ENCODE data around the gene CCL2.

Gene CCL2

DNA sequence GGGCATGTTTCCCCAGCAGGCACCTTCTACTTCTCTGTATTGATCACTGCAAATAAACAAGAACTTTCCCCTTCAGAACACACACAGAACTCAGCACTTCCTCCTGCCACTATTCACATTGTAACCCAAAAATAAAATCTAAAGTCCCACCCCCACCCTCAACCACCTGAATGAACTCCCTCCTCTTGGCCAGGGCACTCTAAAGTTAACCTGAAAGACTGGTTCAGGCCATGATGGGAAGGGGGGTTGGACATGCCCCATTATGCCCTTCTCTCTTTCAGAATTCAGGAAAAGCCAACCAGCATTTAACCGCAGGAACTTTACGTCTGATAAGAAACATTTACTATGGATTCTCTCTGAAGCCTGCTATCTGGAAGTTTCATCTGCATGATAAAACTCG lies 27.4 kb upstream of the CCL2 start:
- H3K27me3 Mint-ChIP-seq, result peaks cover 56% of the 10 kb centered on the region
- no peaks in the 10 kb centered on the region for H3K4me1 Mint-ChIP-seq (ENCODE audit: low read depth)
- no peak for DNase-seq
- no peak overlapping the region for H3K4me3 Mint-ChIP-seq
- H3K27ac Mint-ChIP-seq, result no peak overlapping the region
- H3K9me3 Mint-ChIP-seq, result peaks cover 16% of the 10 kb centered on the region
- H3K36me3 Mint-ChIP-seq (ENCODE audit: low read depth), result no peaks in the 10 kb centered on the region

DNA sequence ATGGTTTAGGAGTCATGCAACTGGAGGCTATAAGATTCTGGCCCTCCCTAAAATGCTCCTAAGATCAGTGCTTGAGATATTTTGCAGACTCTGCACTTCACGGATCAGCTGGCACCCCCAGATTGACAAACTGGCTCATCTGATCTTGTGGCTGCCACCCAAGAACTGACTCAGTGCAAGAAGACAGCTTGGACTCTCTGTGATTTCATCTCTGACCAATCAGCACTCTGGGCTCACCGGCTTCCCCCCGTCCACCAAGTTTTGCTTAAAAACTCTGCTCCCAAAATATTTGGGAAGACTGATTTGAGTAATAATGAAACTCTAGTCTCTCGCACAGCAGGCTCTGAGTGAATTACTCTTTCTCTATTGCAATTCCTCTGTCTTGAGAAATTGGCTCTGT lies 26.3 kb upstream of the CCL2 start:
- peaks cover 16% of the 10 kb centered on the region for H3K9me3 Mint-ChIP-seq
- no peak for DNase-seq
- no peaks in the 10 kb centered on the region for H3K36me3 Mint-ChIP-seq (ENCODE audit: low read depth)

DNA sequence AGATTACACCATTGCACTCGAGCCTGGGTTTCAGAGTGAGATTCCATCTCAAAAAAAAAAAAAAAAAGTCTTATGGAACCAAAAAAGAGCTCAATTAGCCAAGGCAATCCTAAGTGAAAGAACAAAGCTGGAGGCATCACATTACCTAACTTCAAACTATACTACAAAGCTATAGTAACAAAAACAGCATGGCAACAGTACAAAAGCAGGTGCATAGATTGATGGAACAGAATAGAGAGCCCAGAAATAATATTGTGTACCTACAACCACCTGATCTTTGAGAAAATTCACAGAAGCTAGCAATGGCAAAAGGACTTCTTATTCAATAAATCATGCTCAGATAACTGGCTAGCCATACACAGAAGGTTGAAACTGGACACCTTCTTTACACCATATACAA lies 24.7 kb upstream of the CCL2 start:
- no peaks in the 10 kb centered on the region for H3K4me1 Mint-ChIP-seq (ENCODE audit: low read depth)
- H3K36me3 Mint-ChIP-seq (ENCODE audit: low read depth), result no peaks in the 10 kb centered on the region
- no peak overlapping the region for H3K4me3 Mint-ChIP-seq
- H3K27me3 Mint-ChIP-seq, result peaks cover 51% of the 10 kb centered on the region
- H3K27ac Mint-ChIP-seq, result no peak overlapping the region
- peaks cover 16% of the 10 kb centered on the region for H3K9me3 Mint-ChIP-seq
- DNase-seq, result no peak

More for the DNA sequence above, 26.3 kb upstream of the CCL2 start:
- H3K27me3 Mint-ChIP-seq, result peaks cover 58% of the 10 kb centered on the region
- H3K4me3 Mint-ChIP-seq, result no peak overlapping the region
- no peaks in the 10 kb centered on the region for H3K4me1 Mint-ChIP-seq (ENCODE audit: low read depth)
- no peak overlapping the region for H3K27ac Mint-ChIP-seq

DNA sequence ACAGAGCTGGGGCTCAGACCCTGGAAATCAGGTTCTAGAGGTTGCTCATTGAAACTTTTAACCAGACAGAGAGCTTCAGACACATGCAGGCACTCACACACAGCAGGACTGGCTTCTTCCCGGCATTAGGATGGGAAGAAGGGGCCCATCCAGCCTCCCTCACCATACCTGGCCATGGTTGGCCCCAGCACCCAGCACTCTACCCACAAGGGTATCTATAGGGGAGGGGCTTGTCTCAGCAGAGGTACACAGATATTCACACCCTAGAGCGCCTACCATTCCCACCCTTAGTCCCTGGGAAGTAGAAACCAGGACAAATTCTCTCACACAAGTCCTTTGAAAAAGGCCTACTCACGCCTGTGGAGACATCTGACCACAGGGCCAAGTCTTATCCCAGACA lies 20.5 kb upstream of the CCL2 start:
- Mint-ChIP-seq H3K36me3 (ENCODE audit: low read depth) (no peaks in the 10 kb centered on the region), H3K27me3 (peaks cover 45% of the 10 kb centered on the region), H3K9me3 (peaks cover 9% of the 10 kb centered on the region), H3K4me1 (ENCODE audit: low read depth) (no peaks in the 10 kb centered on the region), H3K27ac (no peak overlapping the region), H3K4me3 (no peak overlapping the region)
- DNase-seq, result no peak

DNA sequence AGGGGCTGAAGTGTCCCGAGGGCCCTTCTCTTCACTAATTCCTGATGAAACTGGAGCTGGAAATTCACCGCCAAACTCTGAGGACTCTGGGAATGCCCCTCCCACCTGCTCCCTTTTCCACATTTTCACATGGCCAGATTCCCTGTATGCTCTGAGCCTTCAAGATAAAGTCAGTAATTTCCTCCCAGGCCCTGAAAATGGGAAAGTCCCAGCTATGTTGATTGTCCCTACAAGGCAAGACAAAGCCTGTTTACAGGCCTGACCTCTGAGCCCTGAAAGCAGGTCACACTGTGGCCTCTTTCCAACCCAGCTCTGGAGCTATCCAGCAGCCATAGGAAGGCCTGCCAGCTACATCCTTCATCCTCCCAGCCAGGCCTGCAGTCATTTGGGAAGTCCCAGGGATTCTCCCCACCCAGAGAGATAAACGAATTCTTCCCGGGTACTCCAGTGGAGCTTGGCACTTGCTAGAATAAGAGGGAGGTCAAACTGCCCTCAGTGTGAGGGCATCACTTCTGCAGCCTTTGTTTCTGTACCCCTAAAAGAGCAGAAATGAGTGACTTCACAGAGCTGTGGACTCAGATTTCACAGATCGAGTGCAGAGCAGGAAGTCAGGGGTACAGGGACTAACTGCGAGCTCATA lies 19.6 kb upstream of the CCL2 start:
- DNase-seq, result no peak
- Mint-ChIP-seq H3K27ac (no peak overlapping the region), H3K9me3 (peaks cover 5% of the 10 kb centered on the region), H3K36me3 (ENCODE audit: low read depth) (no peaks in the 10 kb centered on the region), H3K4me1 (ENCODE audit: low read depth) (no peaks in the 10 kb centered on the region), H3K27me3 (peaks cover 50% of the 10 kb centered on the region), H3K4me3 (no peak overlapping the region)

DNA sequence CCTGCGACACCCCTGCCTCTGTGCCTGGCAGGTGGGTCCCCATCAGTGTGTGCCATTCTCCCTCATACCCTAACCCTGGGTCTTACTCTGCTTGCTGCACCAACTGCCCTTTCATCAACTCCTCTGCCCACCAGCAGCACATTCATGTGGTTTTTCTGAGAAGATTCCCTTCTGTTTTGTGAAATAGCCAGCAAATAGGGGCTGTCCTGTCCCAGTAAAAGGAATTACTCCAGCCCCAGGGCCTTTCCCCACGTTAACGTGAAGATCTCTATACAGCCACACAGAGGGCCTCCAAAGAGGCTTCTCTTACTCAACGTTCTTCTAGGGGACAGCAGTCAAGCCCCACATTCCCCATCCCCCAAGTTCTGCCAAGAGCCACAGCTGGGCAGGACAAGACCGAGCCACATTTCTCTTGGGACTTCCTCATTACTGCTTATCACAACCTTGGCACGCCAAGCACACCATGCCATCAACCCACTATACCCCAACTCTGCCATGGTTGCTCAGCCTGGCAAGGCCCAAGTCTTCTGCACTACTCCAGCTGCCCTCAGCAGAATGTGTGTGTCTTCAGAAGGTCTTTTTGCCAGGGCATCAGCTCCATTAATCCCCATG lies 18.7 kb upstream of the CCL2 start:
- H3K9me3 Mint-ChIP-seq, result no peaks in the 10 kb centered on the region

DNA sequence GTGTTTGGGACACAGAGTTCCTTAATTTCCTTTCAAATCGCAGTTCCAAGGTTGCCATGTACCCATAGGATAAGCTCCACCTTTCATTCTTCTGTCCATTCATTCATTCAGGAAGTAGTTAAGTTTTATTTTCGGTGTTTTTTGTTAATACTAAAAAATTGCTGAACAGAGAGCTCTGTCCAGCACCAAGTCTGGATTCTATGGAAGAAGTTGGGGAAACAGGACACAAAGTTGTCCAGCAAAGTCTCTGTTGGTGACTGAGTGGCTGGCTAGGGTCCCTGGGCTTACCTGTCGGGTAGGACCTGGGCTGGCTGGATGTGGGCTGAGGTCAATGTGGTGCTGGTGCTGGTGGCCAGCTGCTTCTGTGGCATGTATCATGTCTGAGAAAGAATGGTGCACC lies 17.6 kb upstream of the CCL2 start:
- DNase-seq, result no peak
- H3K27me3 Mint-ChIP-seq, result peaks cover 41% of the 10 kb centered on the region
- H3K36me3 Mint-ChIP-seq (ENCODE audit: low read depth), result no peaks in the 10 kb centered on the region
- no peak overlapping the region for H3K27ac Mint-ChIP-seq
- no peak overlapping the region for H3K4me3 Mint-ChIP-seq
- no peaks in the 10 kb centered on the region for H3K9me3 Mint-ChIP-seq
- H3K4me1 Mint-ChIP-seq (ENCODE audit: low read depth), result no peaks in the 10 kb centered on the region

More for the DNA sequence above, 18.7 kb upstream of the CCL2 start:
- Mint-ChIP-seq H3K4me3 (no peak overlapping the region), H3K4me1 (ENCODE audit: low read depth) (no peaks in the 10 kb centered on the region), H3K27me3 (peaks cover 42% of the 10 kb centered on the region), H3K27ac (no peak overlapping the region), H3K36me3 (ENCODE audit: low read depth) (no peaks in the 10 kb centered on the region)
- no peak for DNase-seq

DNA sequence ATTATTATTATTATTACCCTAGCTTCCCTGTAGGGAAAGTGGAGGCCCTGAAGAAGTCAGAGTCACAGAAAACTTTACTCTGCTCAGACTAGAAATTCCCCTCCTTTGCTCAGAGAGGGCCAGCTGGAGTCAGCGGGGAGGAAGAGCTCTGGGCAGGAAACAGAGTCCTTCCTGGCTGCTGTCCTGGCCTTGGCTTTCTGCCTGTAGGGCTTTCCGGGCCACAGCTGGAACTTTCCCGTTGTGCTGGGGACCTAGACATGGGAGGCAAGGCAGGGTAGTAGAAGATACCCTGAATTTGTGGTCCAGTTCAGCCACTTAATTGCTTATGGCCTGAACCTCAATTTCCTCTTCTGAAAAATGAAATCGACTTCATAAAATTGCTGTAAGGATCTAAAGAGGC lies 14.0 kb upstream of the CCL2 start:
- H3K4me1 Mint-ChIP-seq (ENCODE audit: low read depth), result no peaks in the 10 kb centered on the region
- no peak for DNase-seq
- H3K36me3 Mint-ChIP-seq (ENCODE audit: low read depth), result no peaks in the 10 kb centered on the region
- H3K4me3 Mint-ChIP-seq, result no peak overlapping the region
- H3K27me3 Mint-ChIP-seq, result peaks cover 31% of the 10 kb centered on the region
- no peak overlapping the region for H3K27ac Mint-ChIP-seq
- no peaks in the 10 kb centered on the region for H3K9me3 Mint-ChIP-seq

DNA sequence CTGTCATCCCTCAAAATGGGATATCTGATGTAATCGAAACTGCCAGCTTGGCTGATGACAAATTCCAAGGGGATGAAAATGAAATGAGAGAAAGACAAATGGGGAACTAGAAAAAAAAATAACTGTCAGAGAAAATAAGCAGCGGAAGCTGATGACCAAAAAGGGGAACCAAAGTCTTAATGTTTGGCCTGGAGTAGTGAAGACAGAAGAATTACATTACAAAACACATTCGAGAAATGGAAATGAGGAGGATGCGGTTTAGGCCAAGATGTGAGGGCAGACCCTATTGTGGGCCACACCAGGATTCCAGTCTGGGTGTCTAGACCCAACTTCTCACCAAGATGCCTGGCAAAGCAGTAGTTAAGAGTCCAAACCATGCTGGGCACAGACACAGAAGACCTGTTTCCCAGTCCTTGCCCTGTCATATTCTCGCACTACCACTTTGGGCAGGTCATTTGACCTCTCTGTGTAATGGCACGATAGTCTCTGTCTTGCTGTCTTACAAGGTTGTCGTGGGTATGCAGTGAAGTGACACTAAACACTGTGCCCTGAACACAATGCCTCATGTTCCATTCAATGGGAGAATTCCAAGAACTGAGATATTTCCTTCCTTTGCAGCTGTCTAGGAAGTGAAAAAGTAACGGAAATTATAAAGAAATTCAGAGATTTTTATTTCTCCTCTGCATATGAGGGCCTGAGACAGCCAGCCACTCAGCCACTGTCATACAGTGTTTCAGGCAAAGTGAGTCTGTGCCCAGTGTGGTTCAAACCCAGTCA lies 12.3 kb upstream of the CCL2 start:
- H3K9me3 Mint-ChIP-seq, result no peaks in the 10 kb centered on the region
- H3K4me1 Mint-ChIP-seq (ENCODE audit: low read depth), result no peaks in the 10 kb centered on the region
- peaks cover 21% of the 10 kb centered on the region for H3K27me3 Mint-ChIP-seq
- H3K27ac Mint-ChIP-seq, result no peak overlapping the region
- no peak for DNase-seq
- no peaks in the 10 kb centered on the region for H3K36me3 Mint-ChIP-seq (ENCODE audit: low read depth)
- H3K4me3 Mint-ChIP-seq, result no peak overlapping the region

DNA sequence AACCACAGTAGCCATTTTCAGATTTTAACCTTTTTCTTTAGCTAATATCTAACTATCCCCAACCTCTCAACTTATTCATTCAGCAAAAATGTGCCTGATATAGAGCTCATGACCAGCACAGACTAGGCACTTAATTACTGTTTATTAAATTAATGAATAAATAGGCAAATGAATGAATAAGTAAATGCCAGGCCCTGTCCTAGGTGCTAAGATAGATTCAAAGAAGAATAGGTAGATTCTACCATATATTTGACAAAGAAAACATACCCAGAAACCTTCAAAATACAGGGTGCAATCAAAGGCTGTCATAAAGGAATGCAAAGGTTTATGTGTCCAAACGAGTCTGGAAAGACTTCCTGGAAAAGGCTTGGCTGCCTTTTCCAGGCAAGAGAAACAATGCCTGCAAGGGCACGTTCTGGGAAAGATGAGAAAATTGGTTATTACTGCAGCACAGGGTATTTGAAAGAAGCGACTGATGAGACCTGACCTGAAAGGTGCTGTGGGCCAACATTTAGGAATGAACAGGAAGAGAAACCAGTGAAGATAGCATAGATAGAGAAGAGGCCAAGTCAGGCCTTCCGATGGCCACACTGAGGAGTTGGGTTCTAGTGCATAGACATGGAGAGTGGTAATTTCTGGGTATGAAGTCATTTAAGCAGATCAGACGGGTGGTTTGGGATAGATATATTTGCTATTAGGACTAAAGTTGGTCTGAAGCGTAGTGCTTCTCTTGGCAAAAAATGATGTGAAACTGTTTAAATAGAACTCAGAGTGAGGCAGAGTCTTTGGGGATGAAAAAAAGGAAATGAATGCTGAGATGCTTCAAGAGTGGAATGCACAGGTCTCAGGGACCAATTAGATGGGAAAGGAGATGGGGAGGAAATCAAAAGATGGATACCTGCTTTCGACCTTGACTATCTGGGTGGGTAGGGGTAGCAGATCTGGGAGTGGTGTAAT lies 11.4 kb upstream of the CCL2 start:
- H3K27me3 Mint-ChIP-seq, result peaks cover 19% of the 10 kb centered on the region
- H3K27ac Mint-ChIP-seq, result no peak overlapping the region
- H3K36me3 Mint-ChIP-seq (ENCODE audit: low read depth), result no peaks in the 10 kb centered on the region
- no peaks in the 10 kb centered on the region for H3K4me1 Mint-ChIP-seq (ENCODE audit: low read depth)
- no peak overlapping the region for H3K4me3 Mint-ChIP-seq
- no peak for DNase-seq
- no peaks in the 10 kb centered on the region for H3K9me3 Mint-ChIP-seq

DNA sequence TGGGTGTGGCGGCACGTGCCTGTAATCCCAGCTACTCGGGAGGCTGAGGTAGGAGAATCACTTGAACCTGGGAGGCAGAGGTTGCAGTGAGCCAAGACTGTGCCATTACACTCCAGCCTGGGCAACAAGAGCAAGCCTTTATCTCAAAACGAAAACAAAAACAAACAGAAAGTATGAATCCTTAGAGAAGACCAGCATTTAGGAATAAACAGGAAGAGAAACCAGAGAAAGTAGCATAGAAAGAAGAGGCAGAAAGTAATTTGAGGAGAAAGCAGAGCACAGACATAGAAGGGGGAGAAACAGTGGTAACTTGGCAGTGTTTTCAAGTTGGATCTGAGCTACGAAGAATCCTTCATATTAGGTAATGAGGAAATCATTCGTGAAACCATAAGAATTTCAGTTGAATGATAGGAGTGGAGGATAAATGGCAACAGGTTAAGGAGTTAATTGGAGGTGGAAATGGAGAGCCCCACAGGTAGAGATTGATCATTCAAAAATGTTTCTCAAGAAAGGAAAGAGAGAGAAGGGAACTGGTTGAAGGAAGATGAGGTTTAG lies 9.7 kb upstream of the CCL2 start:
- Mint-ChIP-seq H3K27ac (no peak overlapping the region), H3K4me1 (ENCODE audit: low read depth) (no peaks in the 10 kb centered on the region), H3K36me3 (ENCODE audit: low read depth) (no peaks in the 10 kb centered on the region), H3K9me3 (no peaks in the 10 kb centered on the region), H3K4me3 (no peak overlapping the region), H3K27me3 (peaks cover 6% of the 10 kb centered on the region)
- DNase-seq, result no peak

DNA sequence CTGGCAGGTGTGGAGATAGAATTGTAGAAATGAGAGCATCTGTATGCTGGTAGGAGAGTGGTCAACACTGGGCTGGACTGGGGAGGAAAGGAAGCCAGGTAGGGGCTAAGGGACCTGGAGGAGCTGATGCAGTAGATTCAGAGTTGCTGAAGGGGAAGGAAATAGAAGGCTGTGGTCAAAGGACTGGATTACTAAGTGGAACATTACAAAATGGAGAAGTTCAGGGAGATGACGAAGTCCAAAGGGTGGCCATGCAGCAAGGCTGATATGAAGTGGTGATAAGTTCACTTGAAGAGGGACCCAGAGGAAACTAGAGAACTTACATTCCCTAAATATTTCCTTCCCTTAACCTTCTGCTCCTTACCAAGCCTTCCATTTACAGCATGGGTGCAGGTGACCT lies 8.6 kb upstream of the CCL2 start:
- Mint-ChIP-seq H3K4me3 (no peak overlapping the region), H3K9me3 (no peaks in the 10 kb centered on the region), H3K36me3 (ENCODE audit: low read depth) (no peaks in the 10 kb centered on the region), H3K27ac (no peak overlapping the region), H3K4me1 (ENCODE audit: low read depth) (no peaks in the 10 kb centered on the region), H3K27me3 (peaks cover 10% of the 10 kb centered on the region)
- no peak for DNase-seq

DNA sequence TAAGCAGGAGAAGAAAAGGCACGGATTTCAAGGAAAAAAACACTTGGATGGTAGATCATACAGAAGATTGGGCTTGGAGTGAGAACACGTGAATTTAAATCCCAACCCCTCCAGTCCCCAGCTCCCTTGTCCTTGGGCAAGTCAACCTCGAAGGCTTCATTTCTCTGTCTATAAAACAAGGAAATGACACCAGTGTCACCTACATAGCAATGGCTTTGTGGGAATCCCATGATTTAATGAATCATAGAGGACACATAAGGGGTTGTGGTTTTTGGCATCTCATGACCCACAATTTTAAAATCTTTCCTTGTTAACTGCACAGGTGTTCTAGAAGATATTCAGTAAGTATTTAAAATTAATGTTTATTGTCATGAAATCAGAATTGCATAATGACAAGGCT lies 8.2 kb upstream of the CCL2 start:
- Mint-ChIP-seq H3K36me3 (ENCODE audit: low read depth) (no peaks in the 10 kb centered on the region), H3K27ac (no peak overlapping the region), H3K4me3 (no peak overlapping the region), H3K27me3 (peaks cover 14% of the 10 kb centered on the region), H3K4me1 (ENCODE audit: low read depth) (no peaks in the 10 kb centered on the region), H3K9me3 (no peaks in the 10 kb centered on the region)
- no peak for DNase-seq

DNA sequence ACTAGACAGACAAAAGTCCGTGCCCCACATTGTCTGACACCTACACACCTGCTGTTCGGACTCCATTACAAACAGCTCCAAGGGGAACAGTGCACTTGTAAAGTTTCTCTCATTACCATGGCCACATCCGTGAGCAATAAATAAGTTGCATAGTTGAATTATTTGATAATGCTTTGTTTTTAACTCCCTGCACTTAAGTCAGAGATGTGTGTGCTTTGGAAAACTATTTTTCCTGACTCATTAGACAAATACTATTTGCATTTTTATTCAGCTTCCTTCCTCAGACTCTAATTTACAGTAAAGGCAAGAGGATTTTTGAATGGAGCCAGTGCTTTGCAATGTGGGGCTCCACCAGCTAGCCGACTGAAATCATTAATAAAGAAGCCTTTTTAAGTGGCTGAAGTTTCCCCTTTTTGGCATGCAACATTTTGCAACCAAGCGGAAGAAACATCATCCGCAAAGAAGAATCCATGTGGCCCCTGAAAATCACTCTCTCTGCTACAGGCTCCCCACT lies 6.5 kb upstream of the CCL2 start:
- H3K27me3 Mint-ChIP-seq, result peaks cover 22% of the 10 kb centered on the region
- H3K9me3 Mint-ChIP-seq, result no peaks in the 10 kb centered on the region
- H3K4me1 Mint-ChIP-seq (ENCODE audit: low read depth), result no peaks in the 10 kb centered on the region
- DNase-seq, result no peak
- no peaks in the 10 kb centered on the region for H3K36me3 Mint-ChIP-seq (ENCODE audit: low read depth)
- H3K4me3 Mint-ChIP-seq, result no peak overlapping the region
- no peak overlapping the region for H3K27ac Mint-ChIP-seq
